Measurements from ENCODE around the gene KIN.

- TF ChIP-seq RFX5 (IDR thresholded peaks at IDR 0.05; ENCODE audit: low read depth, low read length) (no peak), CEBPB (IDR thresholded peaks at IDR 0.05; ENCODE audit: low read depth, low read length) (no peak), CTCF (conservative IDR thresholded peaks at IDR 0.05; ENCODE audit: low read depth, low read length) (no peak), POLR2A (IDR thresholded peaks at IDR 0.05; ENCODE audit: low read depth, low read length) (no peak), MXI1 (IDR thresholded peaks at IDR 0.05; ENCODE audit: borderline replicate concordance, low read depth, low read length) (no peak), MAFK (IDR thresholded peaks at IDR 0.05; ENCODE audit: low read depth, low read length) (no peak), USF2 (IDR thresholded peaks at IDR 0.05; ENCODE audit: low read depth, low read length) (no peak), RAD21 (IDR thresholded peaks at IDR 0.05; ENCODE audit: low read length) (no peak), MAZ (IDR thresholded peaks at IDR 0.05; ENCODE audit: borderline replicate concordance, low read depth, low read length) (no peak), FOS (IDR thresholded peaks at IDR 0.05; ENCODE audit: low read depth, low read length) (no peak)
Measured at GRCh38 chr10:7768417-7768816, 19.4 kb downstream of the KIN start.

Measured in IMR-90 (cell line).